ENCODE data around the gene AOPEP.

GRCh38 chr9:94949370-94949769, 222.9 kb downstream of the AOPEP start:
- TF ChIP-seq PATZ1 (tag by site-specific recombination; IDR thresholded peaks at IDR 0.05) (no peak), ZNF292 (tag by site-specific recombination; IDR thresholded peaks at IDR 0.05; ENCODE audit: borderline replicate concordance, low read depth) (no peak), ZNF670 (tag by site-specific recombination; IDR thresholded peaks at IDR 0.05; ENCODE audit: low read depth) (no peak), ZSCAN5A (tag by site-specific recombination; IDR thresholded peaks at IDR 0.05) (no peak), ZNF792 (tag by site-specific recombination; IDR thresholded peaks at IDR 0.05) (no peak), ZBTB1 (tag by site-specific recombination; IDR thresholded peaks at IDR 0.05) (no peak), ZNF223 (tag by site-specific recombination; IDR thresholded peaks at IDR 0.05) (no peak), ZBTB6 (tag by site-specific recombination; IDR thresholded peaks at IDR 0.05) (no peak), ZNF155 (tag by site-specific recombination; IDR thresholded peaks at IDR 0.05) (no peak), ZSCAN16 (tag by site-specific recombination; IDR thresholded peaks at IDR 0.05) (no peak), ZNF274 (IDR thresholded peaks at IDR 0.05; ENCODE audit: low read length) (no peak), ZNF274 (tag by site-specific recombination; IDR thresholded peaks at IDR 0.05; ENCODE audit: borderline replicate concordance) (no peak), ZNF311 (tag by site-specific recombination; IDR thresholded peaks at IDR 0.05; ENCODE audit: borderline replicate concordance) (no peak)
- TF ChIP-seq, protein P1, sequence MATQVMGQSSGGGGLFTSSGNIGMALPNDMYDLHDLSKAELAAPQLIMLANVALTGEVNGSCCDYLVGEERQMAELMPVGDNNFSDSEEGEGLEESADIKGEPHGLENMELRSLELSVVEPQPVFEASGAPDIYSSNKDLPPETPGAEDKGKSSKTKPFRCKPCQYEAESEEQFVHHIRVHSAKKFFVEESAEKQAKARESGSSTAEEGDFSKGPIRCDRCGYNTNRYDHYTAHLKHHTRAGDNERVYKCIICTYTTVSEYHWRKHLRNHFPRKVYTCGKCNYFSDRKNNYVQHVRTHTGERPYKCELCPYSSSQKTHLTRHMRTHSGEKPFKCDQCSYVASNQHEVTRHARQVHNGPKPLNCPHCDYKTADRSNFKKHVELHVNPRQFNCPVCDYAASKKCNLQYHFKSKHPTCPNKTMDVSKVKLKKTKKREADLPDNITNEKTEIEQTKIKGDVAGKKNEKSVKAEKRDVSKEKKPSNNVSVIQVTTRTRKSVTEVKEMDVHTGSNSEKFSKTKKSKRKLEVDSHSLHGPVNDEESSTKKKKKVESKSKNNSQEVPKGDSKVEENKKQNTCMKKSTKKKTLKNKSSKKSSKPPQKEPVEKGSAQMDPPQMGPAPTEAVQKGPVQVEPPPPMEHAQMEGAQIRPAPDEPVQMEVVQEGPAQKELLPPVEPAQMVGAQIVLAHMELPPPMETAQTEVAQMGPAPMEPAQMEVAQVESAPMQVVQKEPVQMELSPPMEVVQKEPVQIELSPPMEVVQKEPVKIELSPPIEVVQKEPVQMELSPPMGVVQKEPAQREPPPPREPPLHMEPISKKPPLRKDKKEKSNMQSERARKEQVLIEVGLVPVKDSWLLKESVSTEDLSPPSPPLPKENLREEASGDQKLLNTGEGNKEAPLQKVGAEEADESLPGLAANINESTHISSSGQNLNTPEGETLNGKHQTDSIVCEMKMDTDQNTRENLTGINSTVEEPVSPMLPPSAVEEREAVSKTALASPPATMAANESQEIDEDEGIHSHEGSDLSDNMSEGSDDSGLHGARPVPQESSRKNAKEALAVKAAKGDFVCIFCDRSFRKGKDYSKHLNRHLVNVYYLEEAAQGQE (tag by site-specific recombination; IDR thresholded peaks at IDR 0.05): no peak
- TF ChIP-seq, protein P2, sequence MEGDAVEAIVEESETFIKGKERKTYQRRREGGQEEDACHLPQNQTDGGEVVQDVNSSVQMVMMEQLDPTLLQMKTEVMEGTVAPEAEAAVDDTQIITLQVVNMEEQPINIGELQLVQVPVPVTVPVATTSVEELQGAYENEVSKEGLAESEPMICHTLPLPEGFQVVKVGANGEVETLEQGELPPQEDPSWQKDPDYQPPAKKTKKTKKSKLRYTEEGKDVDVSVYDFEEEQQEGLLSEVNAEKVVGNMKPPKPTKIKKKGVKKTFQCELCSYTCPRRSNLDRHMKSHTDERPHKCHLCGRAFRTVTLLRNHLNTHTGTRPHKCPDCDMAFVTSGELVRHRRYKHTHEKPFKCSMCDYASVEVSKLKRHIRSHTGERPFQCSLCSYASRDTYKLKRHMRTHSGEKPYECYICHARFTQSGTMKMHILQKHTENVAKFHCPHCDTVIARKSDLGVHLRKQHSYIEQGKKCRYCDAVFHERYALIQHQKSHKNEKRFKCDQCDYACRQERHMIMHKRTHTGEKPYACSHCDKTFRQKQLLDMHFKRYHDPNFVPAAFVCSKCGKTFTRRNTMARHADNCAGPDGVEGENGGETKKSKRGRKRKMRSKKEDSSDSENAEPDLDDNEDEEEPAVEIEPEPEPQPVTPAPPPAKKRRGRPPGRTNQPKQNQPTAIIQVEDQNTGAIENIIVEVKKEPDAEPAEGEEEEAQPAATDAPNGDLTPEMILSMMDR (tag by site-specific recombination; IDR thresholded peaks at IDR 0.05): no peak

All from HEK293 (cell line).